ENCODE results near the gene OR2D3. TPM values are rescaled to one million over a fixed set of nuclear protein-coding genes. Genes with fewer than 3 reads are reported as not detected.
"Not testable (repeated sequence)": the region's sequence is repeated elsewhere in the genome, so short reads cannot be mapped to it uniquely, and the experiment has no call there.

The OR2D3 gene
- total and polyA plus RNA-seq, 5 donors: not detected

DNA sequence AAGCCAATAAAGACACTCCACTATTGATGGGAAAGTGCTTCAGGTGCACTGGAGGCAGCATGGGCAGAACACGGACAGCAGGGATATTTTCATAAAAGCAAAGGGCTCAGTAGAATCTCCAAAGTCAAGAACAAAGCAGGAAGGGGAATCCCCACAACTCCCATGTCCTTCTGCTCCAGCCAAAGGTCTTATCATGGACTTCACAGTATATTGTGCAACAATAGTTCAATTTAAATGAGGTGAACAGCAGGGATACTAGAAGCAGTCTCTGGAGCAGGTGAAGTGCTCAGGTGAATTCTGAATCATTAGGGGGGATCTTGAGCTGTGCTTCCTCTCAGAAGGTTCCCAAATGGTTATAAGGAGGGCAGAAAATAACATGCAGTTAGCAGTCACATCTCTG is 21.9 kb upstream of the OR2D3 start:
- Histone ChIP-seq H3K4me1 (ENCODE audit: control insufficient read depth, insufficient read depth, low read length) (no peaks in the 10 kb centered on the region), H3K27me3 (ENCODE audit: control insufficient read depth, insufficient read depth) (no peaks in the 10 kb centered on the region), H3K9me3 (ENCODE audit: control insufficient read depth, low read length) (no peaks in the 10 kb centered on the region), H3K4me3 (ENCODE audit: low read length) (no peak overlapping the region), H3K27ac (ENCODE audit: low read length) (no peak overlapping the region)
- WGBS: 46% methylated on average over 1 of the region's 1 CpG
- no peak for DNase-seq
- ATAC-seq: no peak
- intact Hi-C loops (cut with DNase I): no loop called here

GRCh38 chr11:6900327-6900999 is 20.3 kb upstream of the OR2D3 start:
- Histone ChIP-seq H3K4me1 (ENCODE audit: control insufficient read depth, insufficient read depth, low read length) (no peaks in the 10 kb centered on the region), H3K4me3 (ENCODE audit: low read length) (no peak overlapping the region), H3K27ac (ENCODE audit: low read length) (no peak overlapping the region), H3K9me3 (ENCODE audit: control insufficient read depth, low read length) (no peaks in the 10 kb centered on the region), H3K27me3 (ENCODE audit: control insufficient read depth, insufficient read depth) (no peaks in the 10 kb centered on the region)
- DNase-seq (no peak), ATAC-seq (no peak)
- intact Hi-C loops (cut with DNase I): no loop called here
- WGBS: 59% methylated on average over 2 of the region's 2 CpGs

DNA sequence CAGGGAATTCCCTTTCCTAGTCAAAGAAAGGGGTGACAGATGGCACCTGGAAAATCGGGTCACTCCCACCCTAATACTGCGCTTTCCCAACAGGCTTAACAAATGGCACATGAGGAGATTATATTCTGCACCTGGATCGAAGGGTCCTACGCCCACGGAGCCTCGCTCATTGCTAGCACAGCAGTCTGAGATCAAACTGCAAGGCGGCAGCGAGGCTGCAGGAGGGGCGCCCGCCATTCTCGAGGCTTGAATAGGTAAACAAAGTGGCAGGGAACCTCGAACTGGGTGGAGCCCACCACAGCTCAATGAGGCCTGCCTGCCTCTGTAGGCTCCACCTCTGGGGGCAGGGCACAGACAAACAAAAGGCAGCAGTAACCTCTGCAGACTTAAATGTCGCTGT is 16.0 kb upstream of the OR2D3 start:
- H3K27me3 ChIP-seq (ENCODE audit: control insufficient read depth, insufficient read depth); H3K4me1 ChIP-seq (ENCODE audit: control insufficient read depth, insufficient read depth, low read length); intact Hi-C loops (cut with DNase I); DNase-seq; H3K4me3 ChIP-seq (ENCODE audit: low read length); H3K27ac ChIP-seq (ENCODE audit: low read length); H3K9me3 ChIP-seq (ENCODE audit: control insufficient read depth, low read length); ATAC-seq: not testable (repeated sequence)
- WGBS: 86% methylated on average over 13 of the region's 13 CpGs

- H3K4me1 ChIP-seq (ENCODE audit: control insufficient read depth, insufficient read depth, low read length): no peaks in the 10 kb centered on the region
- intact Hi-C loops (cut with DNase I): no loop called here
Observed at GRCh38 chr11:6911378-6911777, 9.4 kb upstream of the OR2D3 start.

DNA sequence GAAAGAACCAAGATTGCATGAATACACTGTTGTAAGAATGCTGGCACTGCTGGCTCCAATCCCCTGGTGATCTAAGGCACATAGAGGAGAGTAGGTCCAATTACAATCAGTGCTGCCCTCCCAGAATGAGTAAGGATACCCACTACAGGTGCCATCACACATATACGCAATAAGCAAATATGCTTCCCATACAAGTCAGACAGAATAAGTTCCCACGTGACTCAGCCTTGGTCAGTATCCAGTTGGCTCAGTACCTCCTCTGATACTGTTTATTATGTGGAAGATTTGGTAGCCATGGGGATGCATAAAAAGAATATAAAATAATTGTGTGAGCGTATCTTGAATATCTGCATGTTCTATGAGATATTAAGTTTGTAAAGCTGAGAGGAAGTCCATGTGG is 8.9 kb upstream of the OR2D3 start:
- H3K27me3 ChIP-seq (ENCODE audit: control insufficient read depth, insufficient read depth): no peaks in the 10 kb centered on the region
- no peaks in the 10 kb centered on the region for H3K9me3 ChIP-seq (ENCODE audit: control insufficient read depth, low read length)
- peak in 1 of 3 donors; percentile 28 for DNase-seq
- WGBS: 31% methylated on average over 3 of the region's 3 CpGs
- intact Hi-C loops (cut with DNase I): no loop called here
- H3K27ac ChIP-seq (ENCODE audit: low read length): no peak overlapping the region
- H3K4me1 ChIP-seq (ENCODE audit: control insufficient read depth, insufficient read depth, low read length): no peaks in the 10 kb centered on the region
- no peak overlapping the region for H3K4me3 ChIP-seq (ENCODE audit: low read length)
- peak in 1 of 2 donors; percentile 41 for ATAC-seq

More at GRCh38 chr11:6911378-6911777, 9.4 kb upstream of the OR2D3 start:
- no peak for DNase-seq
- Histone ChIP-seq H3K27me3 (ENCODE audit: control insufficient read depth, insufficient read depth) (no peaks in the 10 kb centered on the region), H3K4me3 (ENCODE audit: low read length) (no peak overlapping the region), H3K27ac (ENCODE audit: low read length) (no peak overlapping the region), H3K9me3 (ENCODE audit: control insufficient read depth, low read length) (no peaks in the 10 kb centered on the region)
- no peak for ATAC-seq
- 90% methylated on average over 3 of the region's 3 CpGs for WGBS

DNA sequence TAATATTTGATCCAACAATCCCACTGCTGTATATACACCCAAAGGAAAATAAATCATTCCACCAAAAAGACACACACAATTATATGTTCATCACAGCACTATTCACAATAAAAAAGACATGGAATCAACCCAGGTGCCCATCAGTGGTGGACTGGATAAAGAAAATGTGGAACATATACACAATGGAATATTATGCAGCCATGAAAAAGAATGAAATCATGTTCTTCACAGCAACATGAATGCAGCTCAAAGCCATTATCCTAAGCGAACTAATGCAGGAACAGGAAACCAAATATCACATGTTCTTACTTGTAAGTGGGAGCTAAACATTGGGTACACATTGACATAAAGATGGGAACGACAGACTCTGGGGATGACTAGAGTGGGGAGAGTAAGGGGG is 1.1 kb upstream of the OR2D3 start:
- Histone ChIP-seq H3K9me3 (ENCODE audit: control insufficient read depth, low read length) (no peaks in the 10 kb centered on the region), H3K27me3 (ENCODE audit: control insufficient read depth, insufficient read depth) (no peaks in the 10 kb centered on the region), H3K4me1 (ENCODE audit: control insufficient read depth, insufficient read depth, low read length) (no peaks in the 10 kb centered on the region), H3K4me3 (ENCODE audit: low read length) (no peak overlapping the region), H3K27ac (ENCODE audit: low read length) (no peak overlapping the region)
- intact Hi-C loops (cut with DNase I): no loop called here
- DNase-seq: no peak
- no peak for ATAC-seq
- 46% methylated on average over 2 of the region's 2 CpGs for WGBS

- Histone ChIP-seq H3K4me1 (ENCODE audit: control insufficient read depth, insufficient read depth, low read length) (no peaks in the 10 kb centered on the region), H3K4me3 (ENCODE audit: low read length) (no peak overlapping the region), H3K27me3 (ENCODE audit: control insufficient read depth, insufficient read depth) (no peaks in the 10 kb centered on the region), H3K27ac (ENCODE audit: low read length) (no peak overlapping the region), H3K9me3 (ENCODE audit: control insufficient read depth, low read length) (no peaks in the 10 kb centered on the region)
- DNase-seq: peak in 1 of 3 donors; percentile 10
- intact Hi-C loops (cut with DNase I): no loop called here
- no peak for ATAC-seq
Observed at GRCh38 chr11:6925007-6925577, 4.3 kb downstream of the OR2D3 start.

DNA sequence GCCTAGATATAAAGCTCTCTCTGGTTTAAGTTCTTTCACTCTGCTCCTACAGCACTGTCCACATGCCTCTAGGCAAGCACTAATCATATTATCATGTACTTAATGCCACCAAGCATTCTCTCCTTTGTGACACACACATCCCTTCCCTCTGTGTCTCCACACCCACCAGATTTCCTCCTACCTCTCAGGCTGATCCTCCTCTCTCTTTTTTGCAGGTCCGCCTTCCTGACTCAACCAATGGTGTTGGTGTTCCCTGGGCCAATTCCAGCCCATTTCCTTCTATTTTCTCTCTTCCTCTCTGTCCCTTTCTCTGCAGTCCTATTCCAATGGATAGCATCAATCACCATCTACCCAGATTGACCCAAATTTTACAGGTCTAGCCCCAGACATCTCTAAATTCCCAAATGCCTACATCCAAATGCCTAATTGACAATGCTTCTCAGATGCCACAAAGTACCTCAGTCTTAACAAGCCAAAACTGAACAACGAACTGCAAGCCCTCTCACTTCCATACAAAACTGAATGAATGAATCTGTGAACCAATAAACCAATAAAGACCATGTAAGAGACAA is 4.9 kb downstream of the OR2D3 start:
- WGBS: 41% methylated on average over 2 of the region's 2 CpGs
- H3K27ac ChIP-seq (ENCODE audit: low read length): no peak overlapping the region
- H3K27me3 ChIP-seq (ENCODE audit: control insufficient read depth, insufficient read depth): no peaks in the 10 kb centered on the region
- H3K4me3 ChIP-seq (ENCODE audit: low read length): peak overlapping the region; percentile 59
- intact Hi-C loops (cut with DNase I): no loop called here
- DNase-seq (peak in 1 of 3 donors; percentile 10), ATAC-seq (peak; percentile 27 to 48)
- H3K4me1 ChIP-seq (ENCODE audit: control insufficient read depth, insufficient read depth, low read length): no peaks in the 10 kb centered on the region
- H3K9me3 ChIP-seq (ENCODE audit: control insufficient read depth, low read length): no peaks in the 10 kb centered on the region

GRCh38 chr11:6926208-6927029 is 5.6 kb downstream of the OR2D3 start, which contains the start of gene ZNF215:
TSS of gene ZNF215 (plus strand) at chr11:6926426. CDS start at chr11:6932273, 5,847 bp downstream.
- Histone ChIP-seq H3K4me1 (ENCODE audit: control insufficient read depth, insufficient read depth, low read length) (no peaks in the 10 kb centered on the region), H3K27ac (ENCODE audit: low read length) (no peak within 1 kb of the TSS), H3K27me3 (ENCODE audit: control insufficient read depth, insufficient read depth) (no peaks in the 10 kb centered on the region), H3K4me3 (ENCODE audit: low read length) (peak within 1 kb of the TSS; percentile 59), H3K9me3 (ENCODE audit: control insufficient read depth, low read length) (no peaks in the 10 kb centered on the region)
- ATAC-seq (peak; percentile 95 to 97), DNase-seq (peak; percentile 87 to 92 (median 89))
- intact Hi-C loops (cut with DNase I): no loop called here
- under 1% methylated on average over 61 of the region's 61 CpGs for WGBS

DNA sequence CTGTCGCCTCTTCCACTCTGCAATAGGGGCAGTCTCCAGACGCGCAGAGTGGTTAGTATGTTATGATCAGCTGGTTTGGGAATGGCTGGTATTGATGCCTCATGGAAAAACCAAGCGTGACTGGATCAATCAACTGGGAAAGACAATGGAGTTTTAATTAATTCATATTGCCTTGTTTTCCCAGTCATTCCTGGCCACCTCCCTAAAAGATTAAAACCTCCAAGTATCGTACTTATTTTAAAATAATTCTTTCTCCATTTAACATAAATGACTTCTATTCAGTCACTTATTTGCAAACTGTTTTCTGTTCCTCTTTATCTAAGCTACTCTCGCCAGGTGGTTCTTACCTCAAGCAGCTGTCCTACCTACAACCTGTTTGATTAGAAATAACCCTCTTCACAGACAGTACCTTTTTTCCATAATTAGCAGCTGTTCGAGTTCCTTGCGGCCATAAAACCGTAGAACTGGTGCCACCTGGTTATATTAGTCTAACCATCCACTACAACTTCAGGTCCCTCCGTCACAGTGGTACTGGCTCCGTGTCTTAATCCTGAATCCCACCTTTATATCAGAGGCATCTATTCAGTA is 6.3 kb downstream of the OR2D3 start:
- peak overlapping the region; percentile 59 for H3K4me3 ChIP-seq (ENCODE audit: low read length)
- no peaks in the 10 kb centered on the region for H3K4me1 ChIP-seq (ENCODE audit: control insufficient read depth, insufficient read depth, low read length)
- H3K27me3 ChIP-seq (ENCODE audit: control insufficient read depth, insufficient read depth): no peaks in the 10 kb centered on the region
- no peaks in the 10 kb centered on the region for H3K9me3 ChIP-seq (ENCODE audit: control insufficient read depth, low read length)
- DNase-seq (no peak), ATAC-seq (no peak)
- H3K27ac ChIP-seq (ENCODE audit: low read length): no peak overlapping the region
- intact Hi-C loops (cut with DNase I): no loop called here
- 20% methylated on average over 11 of the region's 11 CpGs for WGBS
